Measurements from ENCODE around the gene THOC2. TPM values are rescaled to one million over a fixed set of nuclear protein-coding genes. Genes with fewer than 3 reads are reported as not detected.
A peak's percentile ranks its signal among the peaks of the same experiment; 100 is the strongest.

The THOC2 gene
- polyA plus RNA-seq, 1 donor = 91.3 TPM

- no peak overlapping the region for H3K4me3 ChIP-seq (ENCODE audit: low read length)
- no peaks in the 10 kb centered on the region for H3K27me3 ChIP-seq (ENCODE audit: control insufficient read depth, insufficient read depth, low read length)
- peaks cover 19% of the 10 kb centered on the region for H3K36me3 ChIP-seq (ENCODE audit: control insufficient read depth, insufficient read depth, low read length)
- no peak for DNase-seq
- H3K27ac ChIP-seq (ENCODE audit: low read length) = no peak overlapping the region
- H3K4me1 ChIP-seq (ENCODE audit: control insufficient read depth, insufficient read depth, low read length) = no peaks in the 10 kb centered on the region
- WGBS (ENCODE audit: insufficient coverage, low lambda C conversion rate) = no CpG with 5 or more reads among the region's 3 CpGs
- H3K9me3 ChIP-seq (ENCODE audit: control insufficient read depth, low read depth, low read length) = no peaks in the 10 kb centered on the region
Observed at GRCh38 chrX:123629502-123629901, 103.3 kb downstream of the THOC2 start.

DNA sequence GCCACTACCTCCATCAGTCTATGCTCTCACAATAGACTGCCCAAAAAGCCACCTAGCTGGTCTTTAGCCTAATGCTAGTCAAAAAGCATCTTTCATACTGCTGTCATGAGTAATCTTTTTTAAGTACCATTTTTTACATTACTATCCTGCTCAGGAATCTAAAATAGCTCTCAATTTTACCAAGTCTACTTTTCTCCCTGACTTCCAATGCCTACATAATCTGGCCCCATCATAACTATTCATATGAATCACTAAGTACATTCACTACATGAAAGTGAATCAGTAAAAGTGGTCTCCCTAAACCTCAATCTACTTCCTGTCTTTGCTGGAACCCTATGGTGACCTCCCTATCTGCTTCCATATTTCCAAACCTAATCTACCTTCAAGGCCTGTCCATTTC is 105.9 kb downstream of the THOC2 start:
- no peaks in the 10 kb centered on the region for H3K9me3 ChIP-seq (ENCODE audit: control insufficient read depth, low read depth, low read length)
- H3K36me3 ChIP-seq (ENCODE audit: control insufficient read depth, insufficient read depth, low read length) = peaks cover 17% of the 10 kb centered on the region
- no peaks in the 10 kb centered on the region for H3K4me1 ChIP-seq (ENCODE audit: control insufficient read depth, insufficient read depth, low read length)
- H3K27me3 ChIP-seq (ENCODE audit: control insufficient read depth, insufficient read depth, low read length) = no peaks in the 10 kb centered on the region
- H3K4me3 ChIP-seq (ENCODE audit: low read length) = no peak overlapping the region
- H3K27ac ChIP-seq (ENCODE audit: low read length) = no peak overlapping the region
- no peak for DNase-seq

- peaks cover 15% of the 10 kb centered on the region for H3K36me3 ChIP-seq (ENCODE audit: control insufficient read depth, insufficient read depth, low read length)
- H3K9me3 ChIP-seq (ENCODE audit: control insufficient read depth, low read depth, low read length) = no peaks in the 10 kb centered on the region
- H3K27ac ChIP-seq (ENCODE audit: low read length) = no peak overlapping the region
- H3K4me1 ChIP-seq (ENCODE audit: control insufficient read depth, insufficient read depth, low read length) = no peaks in the 10 kb centered on the region
- no peaks in the 10 kb centered on the region for H3K27me3 ChIP-seq (ENCODE audit: control insufficient read depth, insufficient read depth, low read length)
- no peak overlapping the region for H3K4me3 ChIP-seq (ENCODE audit: low read length)
- no CpG with 5 or more reads among the region's 2 CpGs for WGBS (ENCODE audit: insufficient coverage, low lambda C conversion rate)
- DNase-seq = no peak
Observed at GRCh38 chrX:123625952-123626351, 106.9 kb downstream of the THOC2 start.

DNA sequence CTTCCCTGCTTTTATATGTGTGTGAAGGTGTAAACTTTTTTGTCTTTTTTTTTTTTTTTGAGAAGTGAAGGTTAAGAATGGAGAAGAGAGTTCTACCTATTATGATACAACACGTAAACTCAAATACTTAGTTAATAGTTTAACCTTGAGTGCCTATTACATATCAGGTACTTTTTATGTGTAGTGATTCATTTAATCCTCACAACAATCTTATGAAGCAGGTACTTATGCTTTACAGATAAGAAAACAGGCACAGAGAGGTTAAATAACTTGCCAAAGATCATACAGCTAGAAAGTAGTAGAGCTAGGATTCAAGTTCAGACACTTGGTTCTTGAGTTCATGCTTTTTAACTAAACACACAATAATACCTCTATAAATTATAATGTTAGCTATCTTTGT is 107.4 kb downstream of the THOC2 start:
- no peak overlapping the region for H3K27ac ChIP-seq (ENCODE audit: low read length)
- DNase-seq = no peak
- peaks cover 16% of the 10 kb centered on the region for H3K36me3 ChIP-seq (ENCODE audit: control insufficient read depth, insufficient read depth, low read length)
- H3K27me3 ChIP-seq (ENCODE audit: control insufficient read depth, insufficient read depth, low read length) = no peaks in the 10 kb centered on the region
- H3K9me3 ChIP-seq (ENCODE audit: control insufficient read depth, low read depth, low read length) = no peaks in the 10 kb centered on the region
- WGBS (ENCODE audit: insufficient coverage, low lambda C conversion rate) = no CpG with 5 or more reads among the region's 1 CpG
- no peak overlapping the region for H3K4me3 ChIP-seq (ENCODE audit: low read length)
- H3K4me1 ChIP-seq (ENCODE audit: control insufficient read depth, insufficient read depth, low read length) = no peaks in the 10 kb centered on the region

DNA sequence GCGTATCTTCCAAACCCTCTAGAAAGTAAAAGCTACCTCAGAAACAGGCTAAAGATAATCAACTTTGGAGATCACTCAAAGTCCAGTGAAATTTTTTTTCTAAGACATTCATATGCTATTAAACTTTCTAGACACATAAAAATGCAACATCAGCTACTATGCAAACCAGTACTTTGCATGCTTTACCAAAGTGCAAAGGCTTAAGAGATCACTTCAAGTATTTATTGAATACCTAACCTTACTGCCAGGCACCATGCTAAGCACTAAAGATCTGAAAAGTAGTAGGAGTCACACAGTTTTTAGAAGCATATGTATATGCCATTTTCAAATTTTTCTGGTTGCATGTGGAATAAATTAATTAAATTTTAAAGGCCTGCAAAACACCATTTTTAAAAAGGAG is 115.8 kb downstream of the THOC2 start:
- DNase-seq = peak; percentile 2 to 38
- WGBS (ENCODE audit: insufficient coverage, low lambda C conversion rate) = no CpG with 5 or more reads among the region's 1 CpG
- no peak overlapping the region for H3K4me3 ChIP-seq (ENCODE audit: low read length)
- no peaks in the 10 kb centered on the region for H3K9me3 ChIP-seq (ENCODE audit: control insufficient read depth, low read depth, low read length)
- H3K27ac ChIP-seq (ENCODE audit: low read length) = no peak overlapping the region
- H3K4me1 ChIP-seq (ENCODE audit: control insufficient read depth, insufficient read depth, low read length) = no peaks in the 10 kb centered on the region
- no peaks in the 10 kb centered on the region for H3K27me3 ChIP-seq (ENCODE audit: control insufficient read depth, insufficient read depth, low read length)
- peaks cover 15% of the 10 kb centered on the region for H3K36me3 ChIP-seq (ENCODE audit: control insufficient read depth, insufficient read depth, low read length)

DNA sequence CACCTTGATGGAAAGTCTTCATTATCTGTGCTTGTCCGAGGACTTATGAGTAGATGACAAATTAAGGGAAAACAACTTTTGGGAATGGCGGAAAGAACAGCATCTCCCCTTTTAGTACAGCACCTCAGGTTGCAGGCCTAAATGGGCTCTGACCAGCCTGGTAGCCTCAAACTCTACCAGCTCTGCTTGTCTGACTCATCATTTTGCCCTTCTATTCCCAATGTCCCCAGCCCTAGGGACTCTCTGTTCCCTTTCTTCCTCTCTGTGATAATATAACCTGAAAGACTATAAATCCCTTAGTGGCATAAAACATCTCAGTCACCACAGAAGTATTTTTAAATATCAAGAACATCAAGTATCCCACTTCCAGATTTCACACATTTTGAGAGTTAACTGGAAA is 121.9 kb downstream of the THOC2 start:
- Histone ChIP-seq H3K27me3 (ENCODE audit: control insufficient read depth, insufficient read depth, low read length) (no peaks in the 10 kb centered on the region), H3K27ac (ENCODE audit: low read length) (no peak overlapping the region), H3K4me3 (ENCODE audit: low read length) (no peak overlapping the region), H3K36me3 (ENCODE audit: control insufficient read depth, insufficient read depth, low read length) (peaks cover 11% of the 10 kb centered on the region), H3K4me1 (ENCODE audit: control insufficient read depth, insufficient read depth, low read length) (no peaks in the 10 kb centered on the region), H3K9me3 (ENCODE audit: control insufficient read depth, low read depth, low read length) (no peaks in the 10 kb centered on the region)
- DNase-seq = no peak
- no CpG with 5 or more reads among the region's 2 CpGs for WGBS (ENCODE audit: insufficient coverage, low lambda C conversion rate)

- H3K4me1 ChIP-seq (ENCODE audit: control insufficient read depth, insufficient read depth, low read length) = no peaks in the 10 kb centered on the region
- H3K27me3 ChIP-seq (ENCODE audit: control insufficient read depth, insufficient read depth, low read length) = no peaks in the 10 kb centered on the region
- H3K36me3 ChIP-seq (ENCODE audit: control insufficient read depth, insufficient read depth, low read length) = peaks cover 12% of the 10 kb centered on the region
- H3K9me3 ChIP-seq (ENCODE audit: control insufficient read depth, low read depth, low read length) = no peaks in the 10 kb centered on the region
- H3K27ac ChIP-seq (ENCODE audit: low read length) = no peak overlapping the region
- WGBS (ENCODE audit: insufficient coverage, low lambda C conversion rate) = no CpG with 5 or more reads among the region's 6 CpGs
- H3K4me3 ChIP-seq (ENCODE audit: low read length) = no peak overlapping the region
- DNase-seq = no peak
Observed at GRCh38 chrX:123607806-123608205, 125.0 kb downstream of the THOC2 start.

DNA sequence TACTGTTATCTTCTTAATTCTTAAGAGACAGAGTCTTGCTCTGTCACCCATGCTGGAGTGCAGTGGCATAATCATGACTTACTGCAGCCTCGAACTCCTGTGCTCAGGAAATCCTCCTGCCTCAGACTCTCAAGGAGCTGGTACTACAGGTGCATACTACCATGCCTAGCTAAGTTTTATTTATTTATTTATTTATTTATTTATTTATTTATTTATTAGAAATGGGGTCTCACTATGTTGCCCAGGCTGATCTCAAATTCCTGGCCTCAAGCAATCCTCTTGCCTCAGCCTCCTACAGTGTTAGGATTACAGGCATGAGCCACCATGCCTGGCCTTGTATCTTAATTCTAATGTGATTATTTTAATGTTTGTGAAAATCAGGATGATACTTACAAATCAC is 125.6 kb downstream of the THOC2 start:
- Histone ChIP-seq H3K4me3 (ENCODE audit: low read length) (no peak overlapping the region), H3K4me1 (ENCODE audit: control insufficient read depth, insufficient read depth, low read length) (no peaks in the 10 kb centered on the region), H3K27ac (ENCODE audit: low read length) (no peak overlapping the region), H3K27me3 (ENCODE audit: control insufficient read depth, insufficient read depth, low read length) (no peaks in the 10 kb centered on the region), H3K9me3 (ENCODE audit: control insufficient read depth, low read depth, low read length) (no peaks in the 10 kb centered on the region), H3K36me3 (ENCODE audit: control insufficient read depth, insufficient read depth, low read length) (peaks cover 12% of the 10 kb centered on the region)
- WGBS (ENCODE audit: insufficient coverage, low lambda C conversion rate) = no CpG with 5 or more reads among the region's 1 CpG
- no peak for DNase-seq

GRCh38 chrX:123603491-123603890 is 129.4 kb downstream of the THOC2 start:
- WGBS (ENCODE audit: insufficient coverage, low lambda C conversion rate) = no CpG with 5 or more reads among the region's 5 CpGs
- no peaks in the 10 kb centered on the region for H3K27me3 ChIP-seq (ENCODE audit: control insufficient read depth, insufficient read depth, low read length)

DNA sequence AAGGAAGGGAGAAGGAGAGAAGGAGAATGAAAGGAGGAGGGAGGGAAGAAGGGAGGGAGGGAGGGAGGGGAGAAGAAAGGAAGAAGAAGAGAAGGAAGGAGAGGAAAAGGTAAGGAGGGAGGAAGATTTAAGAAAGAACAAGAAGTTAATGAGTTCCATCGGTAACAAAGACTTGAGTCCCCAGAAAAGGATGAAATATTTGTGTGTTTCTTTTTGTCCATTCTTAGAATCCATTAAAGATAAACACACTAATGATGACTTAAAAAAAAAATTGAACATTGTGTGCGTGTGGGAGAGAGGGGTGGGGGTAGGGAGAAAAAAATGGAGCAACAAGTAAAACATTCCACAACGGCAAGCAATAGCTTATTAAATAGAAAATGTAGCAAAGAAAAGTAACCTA is 131.4 kb downstream of the THOC2 start:
- DNase-seq = no peak
- H3K4me3 ChIP-seq (ENCODE audit: low read length) = no peak overlapping the region
- no peaks in the 10 kb centered on the region for H3K4me1 ChIP-seq (ENCODE audit: control insufficient read depth, insufficient read depth, low read length)
- H3K27me3 ChIP-seq (ENCODE audit: control insufficient read depth, insufficient read depth, low read length) = no peaks in the 10 kb centered on the region
- WGBS (ENCODE audit: insufficient coverage, low lambda C conversion rate) = no CpG with 5 or more reads among the region's 3 CpGs
- peaks cover 3% of the 10 kb centered on the region for H3K36me3 ChIP-seq (ENCODE audit: control insufficient read depth, insufficient read depth, low read length)
- H3K9me3 ChIP-seq (ENCODE audit: control insufficient read depth, low read depth, low read length) = no peaks in the 10 kb centered on the region
- no peak overlapping the region for H3K27ac ChIP-seq (ENCODE audit: low read length)

More at GRCh38 chrX:123603491-123603890, 129.4 kb downstream of the THOC2 start:
- Histone ChIP-seq H3K4me3 (ENCODE audit: low read length) (no peak overlapping the region), H3K27ac (ENCODE audit: low read length) (no peak overlapping the region), H3K36me3 (ENCODE audit: control insufficient read depth, insufficient read depth, low read length) (peaks cover 3% of the 10 kb centered on the region), H3K9me3 (ENCODE audit: control insufficient read depth, low read depth, low read length) (no peaks in the 10 kb centered on the region), H3K4me1 (ENCODE audit: control insufficient read depth, insufficient read depth, low read length) (no peaks in the 10 kb centered on the region)
- no peak for DNase-seq

DNA sequence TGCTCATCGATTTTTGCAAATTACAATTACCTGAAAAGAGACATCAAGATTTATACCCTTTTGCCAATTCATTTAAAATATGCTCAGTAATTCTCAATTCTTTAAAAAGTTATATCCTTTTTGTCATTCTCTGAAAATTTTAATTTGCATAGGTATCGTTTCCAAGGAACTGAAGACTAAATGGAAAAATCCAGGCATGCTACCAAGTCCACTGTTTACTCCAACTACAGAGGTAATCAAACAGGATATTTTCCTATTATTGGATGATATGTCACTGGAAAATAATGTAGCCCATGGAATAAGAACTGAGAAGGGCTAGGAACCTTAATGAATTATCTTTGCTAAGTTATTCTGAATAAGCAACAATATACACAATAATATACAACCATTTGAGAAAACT is 132.7 kb downstream of the THOC2 start:
- Histone ChIP-seq H3K9me3 (ENCODE audit: control insufficient read depth, low read depth, low read length) (no peaks in the 10 kb centered on the region), H3K27ac (ENCODE audit: low read length) (no peak overlapping the region), H3K4me3 (ENCODE audit: low read length) (no peak overlapping the region), H3K4me1 (ENCODE audit: control insufficient read depth, insufficient read depth, low read length) (no peaks in the 10 kb centered on the region), H3K27me3 (ENCODE audit: control insufficient read depth, insufficient read depth, low read length) (no peaks in the 10 kb centered on the region), H3K36me3 (ENCODE audit: control insufficient read depth, insufficient read depth, low read length) (peaks cover 3% of the 10 kb centered on the region)
- no CpG with 5 or more reads among the region's 2 CpGs for WGBS (ENCODE audit: insufficient coverage, low lambda C conversion rate)
- no peak for DNase-seq
